Brain microvascular endothelial cell (primary cell): Measurements from ENCODE around the gene C1QC.

Source experiments
- DNase-seq: peaks from one replicate; pipeline ENCODE4 v3.0.0-alpha.2; 2020
- H3K27ac ChIP-seq: fragments of 250-450 bp; sonication (Bioruptor Pico); 2 replicates; pipeline ENCODE4 v1.5.1; 2020; ENCODE audit warnings: mild to moderate bottlenecking, moderate library complexity
- H3K27me3 ChIP-seq: fragments of 250-450 bp; sonication (Bioruptor Pico); replicated peaks from 2 replicates; pipeline ENCODE4 v1.5.1; 2020; ENCODE audit warnings: mild to moderate bottlenecking
- H3K36me3 ChIP-seq: fragments of 250-450 bp; sonication (Bioruptor Pico); replicated peaks from 2 replicates; pipeline ENCODE4 v1.5.1; 2020; ENCODE audit warnings: mild to moderate bottlenecking
- H3K4me3 ChIP-seq: 2 replicates; pipeline ENCODE4 v1.5.1; 2011; ENCODE audit warnings: low read depth, mild to moderate bottlenecking, control low read depth, low read length, moderate library complexity
- in situ Hi-C: cut with HindIII; loops from 2 replicates; pipeline ENCODE4 v1.10.0; 2017; ENCODE audit warnings: low sequenced_read_pairs, low pct_ligation_motif_present
- TF ChIP-seq, protein P1 (sequence below): IDR thresholded peaks from 2 replicates; pipeline ENCODE4 v1.5.1; 2011; ENCODE audit warnings: low read depth, mild to moderate bottlenecking, moderate library complexity, low read length, control low read depth, inconsistent platforms; ENCODE audit errors: missing control alignments

C1QC gene

DNA sequence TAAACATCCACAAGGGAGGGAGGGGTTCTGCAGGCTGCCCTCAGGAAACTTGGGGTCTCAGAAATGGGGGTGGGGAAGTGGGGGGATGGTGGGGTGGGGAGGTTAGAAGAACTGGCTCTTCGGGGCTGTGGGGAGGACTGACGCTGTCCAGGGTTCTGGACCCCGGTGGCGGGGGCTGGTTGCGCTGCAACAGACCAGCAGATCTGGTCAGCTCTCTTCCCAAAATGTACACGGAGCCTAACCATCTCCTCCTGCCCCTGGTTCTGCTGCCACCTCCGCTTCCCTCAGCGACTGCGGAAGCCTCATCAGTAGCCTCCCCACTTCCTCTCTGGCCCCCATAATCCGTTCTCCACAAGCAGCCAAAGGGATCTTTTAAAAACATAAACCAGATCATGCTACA lies 36.3 kb upstream of the C1QC start:
- in situ Hi-C loops = no loop called here
- peaks cover 14% of the 10 kb centered on the region for H3K27me3 ChIP-seq

DNA sequence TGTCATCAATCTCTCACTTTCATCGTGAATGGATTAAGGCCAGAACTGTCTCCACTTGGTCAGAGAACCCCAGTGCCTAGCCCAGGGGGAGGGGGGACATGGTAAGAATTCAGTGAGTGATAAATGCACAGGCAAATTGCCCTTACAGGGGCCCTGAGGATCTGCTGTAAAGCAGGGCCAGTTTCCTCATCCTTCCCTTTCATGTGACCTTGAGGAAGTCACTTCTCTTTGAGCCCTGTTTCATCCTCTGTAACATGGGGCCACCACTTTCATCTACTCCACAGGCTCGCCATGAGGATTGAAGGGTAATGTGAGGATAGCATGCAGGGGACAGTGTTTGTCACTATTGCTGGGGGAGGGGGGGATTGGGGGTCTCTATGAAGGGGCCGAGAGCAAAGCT lies 35.1 kb upstream of the C1QC start:
- H3K4me3 ChIP-seq = no peak overlapping the region
- no peaks in the 10 kb centered on the region for H3K36me3 ChIP-seq
- no peak overlapping the region for H3K27ac ChIP-seq
- in situ Hi-C loops = no loop called here
- peaks cover 14% of the 10 kb centered on the region for H3K27me3 ChIP-seq
- TF ChIP-seq, protein P1, sequence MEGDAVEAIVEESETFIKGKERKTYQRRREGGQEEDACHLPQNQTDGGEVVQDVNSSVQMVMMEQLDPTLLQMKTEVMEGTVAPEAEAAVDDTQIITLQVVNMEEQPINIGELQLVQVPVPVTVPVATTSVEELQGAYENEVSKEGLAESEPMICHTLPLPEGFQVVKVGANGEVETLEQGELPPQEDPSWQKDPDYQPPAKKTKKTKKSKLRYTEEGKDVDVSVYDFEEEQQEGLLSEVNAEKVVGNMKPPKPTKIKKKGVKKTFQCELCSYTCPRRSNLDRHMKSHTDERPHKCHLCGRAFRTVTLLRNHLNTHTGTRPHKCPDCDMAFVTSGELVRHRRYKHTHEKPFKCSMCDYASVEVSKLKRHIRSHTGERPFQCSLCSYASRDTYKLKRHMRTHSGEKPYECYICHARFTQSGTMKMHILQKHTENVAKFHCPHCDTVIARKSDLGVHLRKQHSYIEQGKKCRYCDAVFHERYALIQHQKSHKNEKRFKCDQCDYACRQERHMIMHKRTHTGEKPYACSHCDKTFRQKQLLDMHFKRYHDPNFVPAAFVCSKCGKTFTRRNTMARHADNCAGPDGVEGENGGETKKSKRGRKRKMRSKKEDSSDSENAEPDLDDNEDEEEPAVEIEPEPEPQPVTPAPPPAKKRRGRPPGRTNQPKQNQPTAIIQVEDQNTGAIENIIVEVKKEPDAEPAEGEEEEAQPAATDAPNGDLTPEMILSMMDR = no peak
- no peak for DNase-seq

More for the DNA sequence above, 36.3 kb upstream of the C1QC start:
- H3K36me3 ChIP-seq = no peaks in the 10 kb centered on the region
- TF ChIP-seq, protein P1 = no peak
- H3K27ac ChIP-seq = no peak overlapping the region
- DNase-seq = no peak
- no peak overlapping the region for H3K4me3 ChIP-seq

DNA sequence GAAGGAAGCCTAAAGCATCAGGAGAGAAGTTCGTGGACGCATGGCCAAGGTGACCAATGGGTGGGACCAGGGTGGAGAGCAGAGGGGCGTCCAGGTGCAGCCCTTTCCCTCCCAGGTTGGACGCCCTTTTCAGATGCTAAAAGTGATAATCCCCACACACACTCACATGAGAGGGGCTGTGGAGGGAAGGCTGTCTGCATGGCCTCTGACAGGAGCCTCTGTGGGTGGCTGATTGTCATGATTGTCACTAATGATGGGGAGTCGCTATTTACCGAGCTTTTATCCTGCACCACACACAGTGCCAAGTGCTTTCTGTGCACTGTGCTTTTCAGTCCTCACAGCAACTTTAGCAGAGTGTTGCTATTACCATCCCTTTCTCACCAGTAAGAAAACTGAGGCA lies 34.1 kb upstream of the C1QC start:
- H3K27me3 ChIP-seq = peaks cover 11% of the 10 kb centered on the region
- in situ Hi-C loops = no loop called here
- no peak overlapping the region for H3K27ac ChIP-seq
- no peaks in the 10 kb centered on the region for H3K36me3 ChIP-seq
- TF ChIP-seq, protein P1 = no peak
- no peak overlapping the region for H3K4me3 ChIP-seq
- DNase-seq = no peak

DNA sequence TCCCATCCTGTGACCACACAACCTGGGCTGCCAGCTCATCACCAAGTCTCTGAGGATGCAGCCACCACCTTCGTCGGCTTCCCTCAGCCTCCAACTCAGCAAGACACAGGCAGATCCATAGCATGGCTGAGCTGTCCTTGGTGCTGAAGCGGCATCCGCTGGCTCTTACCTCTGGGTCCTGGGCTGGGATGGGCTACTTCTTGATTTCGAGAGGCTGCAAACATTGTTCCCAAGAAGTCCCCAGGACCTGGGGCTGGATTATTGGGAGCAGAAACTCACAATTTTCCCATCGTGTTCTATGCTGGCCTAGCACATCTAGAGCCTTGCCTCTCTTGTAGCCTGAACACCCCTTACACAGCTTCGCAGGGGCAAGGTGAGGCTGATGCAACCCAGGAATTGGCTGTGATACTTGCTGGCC lies 31.9 kb upstream of the C1QC start:
- in situ Hi-C loops = no loop called here
- Histone ChIP-seq H3K27me3 (peaks cover 9% of the 10 kb centered on the region), H3K36me3 (no peaks in the 10 kb centered on the region), H3K27ac (no peak overlapping the region), H3K4me3 (no peak overlapping the region)
- TF ChIP-seq, protein P1 = no peak
- peak; percentile 60 for DNase-seq

DNA sequence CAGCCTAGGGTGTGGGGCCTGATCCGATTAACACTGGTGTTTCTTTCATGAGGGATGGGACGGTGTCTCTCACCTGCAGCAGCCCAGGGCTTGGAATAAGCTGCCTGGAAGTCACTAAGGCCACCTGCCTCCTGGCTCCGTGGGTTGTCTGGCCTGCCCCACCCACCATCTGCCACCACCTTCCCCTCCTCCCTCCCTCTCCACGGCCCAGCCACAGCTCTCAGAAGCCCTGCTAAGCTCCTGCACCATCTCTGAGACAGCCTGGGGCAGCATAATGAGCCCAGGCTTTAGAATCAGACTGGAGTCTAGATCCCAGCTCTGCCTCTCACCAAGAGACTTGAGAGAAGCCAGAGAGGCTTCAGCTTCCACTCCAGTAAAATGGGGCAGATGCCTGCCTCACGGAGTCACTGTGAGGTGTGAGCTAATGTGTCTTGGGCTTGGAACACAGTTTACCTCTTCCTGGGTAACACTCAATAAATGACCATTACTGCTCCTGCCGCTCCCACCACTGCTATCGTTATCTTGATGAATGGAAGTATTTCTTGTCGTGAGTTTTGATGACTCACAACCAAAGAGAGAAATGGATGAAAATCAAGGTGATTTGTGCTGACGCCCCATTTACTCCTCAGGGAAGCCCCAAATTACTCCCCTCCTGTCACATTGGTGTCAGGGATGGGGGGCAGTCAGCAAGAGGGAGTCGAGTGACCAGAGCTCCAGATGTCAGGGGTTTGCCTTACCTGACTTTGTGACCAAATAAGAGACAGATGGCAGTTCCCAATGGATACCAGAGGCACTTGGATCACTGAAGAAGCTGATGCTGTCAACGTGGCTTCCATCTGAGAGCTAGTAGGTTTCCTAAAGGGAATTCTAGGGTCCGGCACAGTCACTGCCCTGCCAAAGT lies 30.5 kb upstream of the C1QC start:
- TF ChIP-seq, protein P1 = no peak
- Histone ChIP-seq H3K27me3 (peaks cover 10% of the 10 kb centered on the region), H3K4me3 (no peak overlapping the region), H3K36me3 (no peaks in the 10 kb centered on the region), H3K27ac (no peak overlapping the region)
- DNase-seq = no peak
- in situ Hi-C loops = no loop called here
